Panc1 (cell line): Measurements from ENCODE around the gene CSF1. TPM values are rescaled to one million over a fixed set of nuclear protein-coding genes. Genes with fewer than 3 reads are reported as not detected.

Source experiments
- ATAC-seq: fragments of 200-7000 bp; cut with Tn5 transposase; 2 replicates; pipeline ENCODE4 v1.9.1; 2020; ENCODE audit warnings: mild to moderate bottlenecking, moderate library complexity
- BruUV-seq: library from RNA; stranded (reverse); fragments of 400-500 nt; replicated peaks from 2 replicates; lab custom pipeline; 2021; lab: Mats Ljungman, UMichigan
- CTCF ChIA-PET: fragments of 300-600 bp; sonication (Branson Sonifier 250); formaldehyde crosslinking; loops from one replicate; lab custom pipeline; 2022; ENCODE audit warnings: antibody characterized with exemption; lab: Charles Lee
- POLR2A ChIA-PET: fragments of 300-600 bp; sonication (Branson Sonifier 250); formaldehyde crosslinking; loops from one replicate; lab custom pipeline; 2022; ENCODE audit warnings: antibody characterized with exemption; lab: Charles Lee
- DNase-seq: peaks from one replicate; pipeline ENCODE4 v3.0.0-alpha.2; 2010; ENCODE audit warnings: low read depth, low spot score
- H3K27ac ChIP-seq: 2 replicates; pipeline ENCODE4 v1.5.1; 2011; ENCODE audit warnings: mild to moderate bottlenecking, low read length, inconsistent platforms
- H3K27me3 ChIP-seq: fragments of 200-500 bp; sonication (Bioruptor generic); 2 replicates; pipeline ENCODE4 v1.6.0; 2014; ENCODE audit warnings: low read length, inconsistent platforms; ENCODE audit not compliant: control insufficient read depth, insufficient read depth
- H3K36me3 ChIP-seq: fragments of 200-500 bp; sonication (Bioruptor generic); 2 replicates; pipeline ENCODE4 v1.5.1; 2014; ENCODE audit warnings: inconsistent platforms, mild to moderate bottlenecking, low read length, moderate library complexity; ENCODE audit not compliant: control insufficient read depth, insufficient read depth
- H3K4me1 ChIP-seq: 2 replicates; pipeline ENCODE4 v1.5.1; 2011; ENCODE audit warnings: inconsistent platforms, mild to moderate bottlenecking, low read length, moderate library complexity; ENCODE audit not compliant: control insufficient read depth, insufficient read depth
- H3K4me3 ChIP-seq, 2 experiments: 2 replicates each; pipeline ENCODE4 v1.5.1; 2011 to 2012; ENCODE audit warnings: low read depth in 2 of 2, low read length in 2 of 2, mild to moderate bottlenecking in 2 of 2, inconsistent platforms in 1 of 2, moderate library complexity in 1 of 2
- H3K9me3 ChIP-seq: fragments of 200-500 bp; sonication (Bioruptor generic); 2 replicates; pipeline ENCODE4 v1.5.1; 2014; ENCODE audit warnings: low read depth, mild to moderate bottlenecking, inconsistent platforms, low read length, moderate library complexity; ENCODE audit not compliant: control insufficient read depth, insufficient read depth
- CTCF ChIP-seq: fragments of 450-650 bp; IDR thresholded peaks from 2 replicates; pipeline ENCODE4 v1.5.1; 2017; ENCODE audit warnings: mild to moderate bottlenecking
- POLR2AphosphoS5 ChIP-seq: IDR thresholded peaks from 2 replicates; pipeline ENCODE4 v1.6.1; 2012; ENCODE audit warnings: mild to moderate bottlenecking, low read depth, low read length, moderate library complexity
- REST ChIP-seq, 2 experiments: IDR thresholded peaks; 2 replicates each; pipeline ENCODE4 v1.6.1; 2011 to 2012; ENCODE audit warnings: low read depth in 2 of 2, control low read depth in 1 of 2, low read length in 1 of 2, mild to moderate bottlenecking in 1 of 2, moderate library complexity in 1 of 2; ENCODE audit not compliant: insufficient read depth in 1 of 2
- SIN3A ChIP-seq: IDR thresholded peaks from 2 replicates; pipeline ENCODE4 v1.6.1; 2012; ENCODE audit warnings: low read depth, mild to moderate bottlenecking, low read length, moderate library complexity, borderline replicate concordance; ENCODE audit not compliant: insufficient read depth
- TCF7L2 ChIP-seq: IDR thresholded peaks from 2 replicates; pipeline ENCODE4 v1.6.1; 2011; ENCODE audit warnings: mild to moderate bottlenecking, low read depth, low read length, inconsistent platforms
- in situ Hi-C: cut with HindIII; loops from 2 replicates; pipeline ENCODE4 v1.10.0; 2016; ENCODE audit warnings: low sequenced_read_pairs, low pct_unique_long_range_greater_than_20kb
- intact Hi-C: fragments of 100-400 bp; cut with micrococcal nuclease; formaldehyde crosslinking; loops from one replicate; pipeline ENCODE4 v1.10.0; 2022; ENCODE audit not compliant: unreplicated experiment
- total RNA-seq: library from RNA; stranded (reverse); gene quantifications from one replicate; pipeline ENCODE4 v1.2.1, GENCODE V29; 2021; ENCODE audit not compliant: unreplicated experiment

Gene CSF1
- total RNA-seq, 1 experiment from 2014 or later = 217 TPM

GRCh38 chr1:109873278-109874175 lies 37.1 kb upstream of the CSF1 start:
- ATAC-seq (no peak), DNase-seq (no peak)
- H3K4me3 ChIP-seq = no peak overlapping the region
- POLR2A ChIA-PET = no interaction called here
- no peaks in the 10 kb centered on the region for H3K36me3 ChIP-seq
- BruUV-seq = no TSS peak
- H3K9me3 ChIP-seq = no peaks in the 10 kb centered on the region
- in situ Hi-C loops (no loop called here), intact Hi-C loops (no loop called here)
- H3K27me3 ChIP-seq = no peaks in the 10 kb centered on the region
- peaks cover 41% of the 10 kb centered on the region for H3K4me1 ChIP-seq
- no peak for TF ChIP-seq POLR2AphosphoS5
- peak overlapping the region; percentile 77 for H3K27ac ChIP-seq
- CTCF ChIA-PET = no interaction called here

GRCh38 chr1:109874445-109874844 lies 36.2 kb upstream of the CSF1 start:
- no peak overlapping the region for H3K4me3 ChIP-seq
- POLR2A ChIA-PET = no interaction called here
- CTCF ChIA-PET = interaction anchor here (0.6 kb wide), 1 partner anchor 740 kb away, joined by 3 read pairs; no protein-coding TSS in a partner anchor
- intact Hi-C loops (no loop called here), in situ Hi-C loops (no loop called here)
- ATAC-seq (no peak), DNase-seq (no peak)
- TF ChIP-seq REST (IDR thresholded peaks at IDR 0.05; ENCODE audit: insufficient read depth in 1 of 2, low read depth in 2 of 2, low read length in 1 of 2) = no peak
- TF ChIP-seq SIN3A = no peak
- TF ChIP-seq CTCF = no peak
- no peak for TF ChIP-seq TCF7L2
- TF ChIP-seq POLR2AphosphoS5 = no peak
- peak overlapping the region; percentile 77; the same call in 1 of the 2 replicates for H3K27ac ChIP-seq
- H3K36me3 ChIP-seq = no peaks in the 10 kb centered on the region
- no TSS peak for BruUV-seq
- H3K4me1 ChIP-seq = peaks cover 50% of the 10 kb centered on the region
- H3K9me3 ChIP-seq = no peaks in the 10 kb centered on the region
- no peaks in the 10 kb centered on the region for H3K27me3 ChIP-seq

- no TSS peak for BruUV-seq
- ATAC-seq = no peak
- Histone ChIP-seq H3K27ac (peak overlapping the region; percentile 89), H3K4me1 (peaks cover 53% of the 10 kb centered on the region), H3K9me3 (no peaks in the 10 kb centered on the region), H3K4me3 (no peak overlapping the region), H3K36me3 (no peaks in the 10 kb centered on the region), H3K27me3 (no peaks in the 10 kb centered on the region)
- ChIA-PET POLR2A (no interaction called here), CTCF (no interaction called here)
- in situ Hi-C loops = no loop called here
- TF ChIP-seq REST (IDR thresholded peaks at IDR 0.05; ENCODE audit: insufficient read depth in 1 of 2, low read depth in 2 of 2, low read length in 1 of 2) (no peak), CTCF (no peak), POLR2AphosphoS5 (no peak), TCF7L2 (no peak), SIN3A (no peak)
- DNase-seq = no peak
- intact Hi-C loops = no loop called here
Measured at GRCh38 chr1:109875874-109876273, 34.8 kb upstream of the CSF1 start.
